Measurements from ENCODE around the gene ADGRL3.

GRCh38 chr4:61505773-61506685 lies 305.9 kb downstream of the ADGRL3 start:
- TF ChIP-seq CTCF (IDR thresholded peaks at IDR 0.05; ENCODE audit: low read depth, low read length, missing input control) (no peak), SP1 (IDR thresholded peaks at IDR 0.05) (no peak), EGR1 (IDR thresholded peaks at IDR 0.05; ENCODE audit: low read depth in 2 of 2) (no peak), REST (IDR thresholded peaks at IDR 0.05) (no peak), RAD21 (IDR thresholded peaks at IDR 0.05) (no peak), TAF1 (conservative IDR thresholded peaks at IDR 0.05) (no peak), JUND (IDR thresholded peaks at IDR 0.05) (no peak), FOXA2 (IDR thresholded peaks at IDR 0.05) (no peak), ATF3 (IDR thresholded peaks at IDR 0.05) (no peak), FOXA1 (IDR thresholded peaks at IDR 0.05) (no peak), MAX (IDR thresholded peaks at IDR 0.05) (no peak), HNF4A (conservative IDR thresholded peaks at IDR 0.05) (no peak)

Data from liver (tissue), 3 donors.